ENCODE results near the gene OR56A4. TPM values are rescaled to one million over a fixed set of nuclear protein-coding genes. Genes with fewer than 3 reads are reported as not detected.

OR56A4 gene, protein sequence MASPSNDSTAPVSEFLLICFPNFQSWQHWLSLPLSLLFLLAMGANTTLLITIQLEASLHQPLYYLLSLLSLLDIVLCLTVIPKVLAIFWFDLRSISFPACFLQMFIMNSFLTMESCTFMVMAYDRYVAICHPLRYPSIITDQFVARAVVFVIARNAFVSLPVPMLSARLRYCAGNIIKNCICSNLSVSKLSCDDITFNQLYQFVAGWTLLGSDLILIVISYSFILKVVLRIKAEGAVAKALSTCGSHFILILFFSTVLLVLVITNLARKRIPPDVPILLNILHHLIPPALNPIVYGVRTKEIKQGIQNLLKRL
- not detected in 5 replicates for total RNA-seq (2022; extraction: Qiagen RNA extraction; ENCODE audit: low read depth)

DNA sequence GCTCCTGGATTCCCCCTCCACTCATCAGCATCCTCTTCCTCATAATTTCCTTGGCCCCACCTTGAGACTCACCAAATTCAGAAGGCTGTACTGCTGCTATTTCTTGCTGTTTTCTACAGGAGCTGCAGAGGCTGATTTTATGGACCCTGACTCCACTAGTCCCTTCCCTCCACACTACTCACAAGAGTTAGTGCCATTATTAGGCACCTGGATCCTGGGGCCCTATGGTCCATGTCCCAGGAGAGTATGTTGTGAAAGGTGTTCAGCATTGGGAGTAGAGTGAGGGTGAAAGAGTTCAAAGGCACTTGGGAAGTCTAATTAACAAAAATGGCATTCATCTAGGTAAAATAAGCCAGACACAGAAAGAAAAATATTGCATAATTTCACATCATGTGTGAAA lies at the start of gene OR56A4:
Gene OR56A4, minus strand, starts transcription at position 101 of the 400 bp plus-strand sequence. CDS start 3,954 bp downstream, outside the sequence.

DNA sequence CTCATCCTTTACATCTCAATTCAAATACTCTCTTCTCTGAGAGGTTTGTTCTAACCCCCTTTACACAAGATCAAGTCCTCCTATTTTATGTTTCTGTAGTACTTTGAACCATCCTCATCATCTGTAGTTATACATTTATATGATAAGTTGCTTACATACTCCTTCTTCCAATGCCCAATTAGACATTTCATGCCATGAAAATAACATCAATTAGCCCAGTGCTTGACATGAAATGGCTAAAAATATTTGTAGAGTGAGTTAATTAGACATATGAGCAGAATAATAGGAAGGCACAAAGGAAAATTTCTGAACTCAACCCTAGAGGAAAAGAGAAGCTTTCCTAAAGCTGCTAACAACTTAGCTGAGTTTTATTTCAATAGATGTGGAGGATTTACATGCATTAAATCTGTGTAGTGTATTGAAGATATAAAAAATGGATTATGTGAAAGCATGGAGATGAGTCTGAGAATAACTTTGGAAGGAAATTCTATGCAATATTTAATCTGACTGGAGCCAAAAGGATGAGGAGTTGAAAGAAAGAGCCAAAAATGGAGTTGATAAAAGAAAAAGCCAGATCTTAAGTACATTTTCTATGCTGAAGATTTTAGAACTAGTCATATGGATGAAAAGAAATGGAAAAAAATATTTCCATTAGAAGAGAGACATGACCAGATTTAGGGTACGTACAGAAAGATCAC lies 24.1 kb upstream of the OR56A4 start, which contains the start of gene OR56A1:
Gene OR56A1, minus strand, starts transcription at position 51 of the 698 bp plus-strand sequence. CDS start 3,066 bp downstream, outside the sequence.

DNA sequence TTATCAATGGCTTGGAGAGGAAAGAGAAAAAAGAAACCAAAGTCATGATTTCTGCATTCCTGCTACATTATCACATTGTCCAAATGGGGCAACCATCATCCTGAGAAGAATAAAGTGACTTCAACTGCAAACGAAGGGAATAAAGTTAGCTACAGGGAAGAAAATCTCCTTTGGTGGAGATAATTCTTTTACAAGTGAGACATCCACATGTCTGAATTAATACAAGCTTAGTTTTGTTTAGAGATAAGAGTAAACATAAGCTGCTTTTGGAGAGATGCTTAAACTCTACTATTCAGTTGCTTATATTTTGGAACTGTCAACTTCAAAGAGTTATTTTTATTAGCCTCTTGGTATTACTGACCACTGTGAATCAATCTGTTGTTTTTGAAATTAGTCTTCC lies 19.9 kb downstream of the OR56A4 start, which contains the start of gene OR52L1:
Gene OR52L1, minus strand, starts transcription at position 101 of the 400 bp plus-strand sequence. Its CDS starts 55 bp downstream, at position 46.

DNA sequence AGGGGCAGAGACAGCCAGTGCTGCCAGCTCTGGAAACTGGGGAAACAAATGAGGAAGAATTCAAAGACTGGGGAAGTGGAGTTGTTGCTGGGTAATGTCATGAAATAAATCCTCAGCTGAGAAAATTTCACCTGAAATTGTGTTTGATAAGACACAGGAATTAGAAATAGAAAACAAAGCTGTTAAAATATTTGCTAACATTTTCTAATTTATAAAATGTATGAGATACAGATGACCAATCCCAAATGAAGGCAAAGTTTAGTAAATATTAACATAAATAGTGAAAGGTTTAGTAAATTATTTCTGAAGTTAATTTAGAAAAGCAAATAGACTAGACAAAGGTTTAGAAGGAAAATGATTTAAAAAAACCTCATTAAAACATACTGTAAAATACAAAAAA lies 38.4 kb downstream of the OR56A4 start, which contains the start of gene OR56A5:
Gene OR56A5, minus strand, starts transcription at position 101 of the 400 bp plus-strand sequence. Its CDS starts 0 bp downstream, at position 101.

Other genes starting within 250 kb of the OR56A4 start
- gene OR52N5, start 223.6 kb downstream of the OR56A4 start, total RNA-seq (2022; extraction: Qiagen RNA extraction; ENCODE audit: low read depth), result not detected in 5 replicates
- not detected in 5 replicates for gene OR52N1, start 215.7 kb downstream of the OR56A4 start, total RNA-seq (2022; extraction: Qiagen RNA extraction; ENCODE audit: low read depth)
- not detected in 5 replicates for gene OR52N2, start 198.0 kb downstream of the OR56A4 start, total RNA-seq (2022; extraction: Qiagen RNA extraction; ENCODE audit: low read depth)
- gene OR52E6, start 165.0 kb downstream of the OR56A4 start, total RNA-seq (2022; extraction: Qiagen RNA extraction; ENCODE audit: low read depth), result not detected in 5 replicates
- not detected in 5 replicates for gene OR52E8, start 149.3 kb downstream of the OR56A4 start, total RNA-seq (2022; extraction: Qiagen RNA extraction; ENCODE audit: low read depth)
- not detected in 5 replicates for gene OR52E4, start 126.3 kb downstream of the OR56A4 start, total RNA-seq (2022; extraction: Qiagen RNA extraction; ENCODE audit: low read depth)
- not detected in 5 replicates for gene OR52E5, start 113.7 kb downstream of the OR56A4 start, total RNA-seq (2022; extraction: Qiagen RNA extraction; ENCODE audit: low read depth)
- gene OR56A3, start 64.7 kb downstream of the OR56A4 start, total RNA-seq (2022; extraction: Qiagen RNA extraction; ENCODE audit: low read depth), result not detected in 5 replicates
- gene OR56A5, start 38.5 kb downstream of the OR56A4 start, total RNA-seq (2022; extraction: Qiagen RNA extraction; ENCODE audit: low read depth), result not detected in 5 replicates
- not detected in 5 replicates for gene OR52L1, start 20.0 kb downstream of the OR56A4 start, total RNA-seq (2022; extraction: Qiagen RNA extraction; ENCODE audit: low read depth)
- gene OR56A1, start 23.8 kb upstream of the OR56A4 start, total RNA-seq (2022; extraction: Qiagen RNA extraction; ENCODE audit: low read depth), result not detected in 5 replicates
- not detected in 5 replicates for gene OR56B4, start 100.7 kb upstream of the OR56A4 start, total RNA-seq (2022; extraction: Qiagen RNA extraction; ENCODE audit: low read depth)
- gene OR52B2, start 163.4 kb upstream of the OR56A4 start, total RNA-seq (2022; extraction: Qiagen RNA extraction; ENCODE audit: low read depth), result not detected in 5 replicates
- gene OR52W1, start 192.3 kb upstream of the OR56A4 start, total RNA-seq (2022; extraction: Qiagen RNA extraction; ENCODE audit: low read depth), result not detected in 5 replicates
- not detected in 5 replicates for gene C11orf42, start 198.6 kb upstream of the OR56A4 start, total RNA-seq (2022; extraction: Qiagen RNA extraction; ENCODE audit: low read depth)
- 13.4 to 17.9 TPM (median 17.2 TPM) in 5 replicates for gene FHIP1B, start 227.7 kb upstream of the OR56A4 start, total RNA-seq (2022; extraction: Qiagen RNA extraction; ENCODE audit: low read depth)
- 0.07 to 0.10 TPM (median 0.08 TPM) in 3 of 5 replicates, not detected in the others for gene CNGA4, start 232.1 kb upstream of the OR56A4 start, total RNA-seq (2022; extraction: Qiagen RNA extraction; ENCODE audit: low read depth)